ENCODE data around the gene CBFA2T3.

GRCh38 chr16:88966986-88967829 is 9.8 kb downstream of the CBFA2T3 start:
- TF ChIP-seq CTCF (IDR thresholded peaks at IDR 0.05; ENCODE audit: insufficient read depth, low read depth, low read length) (no peak), EZH2 (IDR thresholded peaks at IDR 0.05; ENCODE audit: insufficient read depth, low read length) (no peak)

All from astrocyte (in vitro differentiated cells and primary cell).